ENCODE results near the gene SDHAF2.

DNA sequence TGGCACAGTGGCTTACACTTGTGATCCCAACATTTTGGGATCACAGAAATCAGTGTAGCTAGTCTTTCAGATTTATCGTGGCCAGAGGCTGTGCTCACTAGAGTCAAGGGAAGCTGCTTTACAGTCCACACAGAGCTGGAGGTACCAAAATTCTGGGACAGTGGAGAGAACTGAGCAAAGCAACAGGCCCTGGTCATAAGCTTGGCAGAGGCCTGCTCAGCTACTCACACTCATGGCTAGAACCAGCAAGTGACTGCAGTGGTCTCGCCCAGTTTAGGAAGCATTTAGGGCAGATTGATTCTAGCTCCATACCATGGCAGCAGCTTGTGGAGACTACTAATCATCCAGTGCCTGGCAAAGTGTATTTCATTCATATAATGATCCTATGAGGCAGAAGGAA lies 28.8 kb upstream of the SDHAF2 start:
- TF ChIP-seq, protein P1, sequence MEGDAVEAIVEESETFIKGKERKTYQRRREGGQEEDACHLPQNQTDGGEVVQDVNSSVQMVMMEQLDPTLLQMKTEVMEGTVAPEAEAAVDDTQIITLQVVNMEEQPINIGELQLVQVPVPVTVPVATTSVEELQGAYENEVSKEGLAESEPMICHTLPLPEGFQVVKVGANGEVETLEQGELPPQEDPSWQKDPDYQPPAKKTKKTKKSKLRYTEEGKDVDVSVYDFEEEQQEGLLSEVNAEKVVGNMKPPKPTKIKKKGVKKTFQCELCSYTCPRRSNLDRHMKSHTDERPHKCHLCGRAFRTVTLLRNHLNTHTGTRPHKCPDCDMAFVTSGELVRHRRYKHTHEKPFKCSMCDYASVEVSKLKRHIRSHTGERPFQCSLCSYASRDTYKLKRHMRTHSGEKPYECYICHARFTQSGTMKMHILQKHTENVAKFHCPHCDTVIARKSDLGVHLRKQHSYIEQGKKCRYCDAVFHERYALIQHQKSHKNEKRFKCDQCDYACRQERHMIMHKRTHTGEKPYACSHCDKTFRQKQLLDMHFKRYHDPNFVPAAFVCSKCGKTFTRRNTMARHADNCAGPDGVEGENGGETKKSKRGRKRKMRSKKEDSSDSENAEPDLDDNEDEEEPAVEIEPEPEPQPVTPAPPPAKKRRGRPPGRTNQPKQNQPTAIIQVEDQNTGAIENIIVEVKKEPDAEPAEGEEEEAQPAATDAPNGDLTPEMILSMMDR (IDR thresholded peaks at IDR 0.05): no peak
- no peak for TF ChIP-seq POLR2A (IDR thresholded peaks at IDR 0.05)
- no peak for TF ChIP-seq EP300 (IDR thresholded peaks at IDR 0.05; ENCODE audit: low read depth)
- no peak for TF ChIP-seq POLR2AphosphoS5 (IDR thresholded peaks at IDR 0.05)

Measured in transverse colon (tissue), 4 donors.